HG02885 (cell line): ENCODE measurements around the gene ACAP2.
"Not testable (repeated sequence)": the region's sequence is repeated elsewhere in the genome, so short reads cannot be mapped to it uniquely, and the experiment has no call there.

Experiments
- ATAC-seq: cut with Tn5 transposase; IDR thresholded peaks from one replicate; pipeline ENCODE4 v1.9.1; 2021; ENCODE audit warnings: mild to moderate bottlenecking; ENCODE audit not compliant: unreplicated experiment, poor library complexity

The ACAP2 gene

GRCh38 chr3:195394700-195395099 lies 48.1 kb downstream of the ACAP2 start:
- ATAC-seq: no peak

GRCh38 chr3:195394024-195394423 lies 48.8 kb downstream of the ACAP2 start:
- ATAC-seq: peak; percentile 77

DNA sequence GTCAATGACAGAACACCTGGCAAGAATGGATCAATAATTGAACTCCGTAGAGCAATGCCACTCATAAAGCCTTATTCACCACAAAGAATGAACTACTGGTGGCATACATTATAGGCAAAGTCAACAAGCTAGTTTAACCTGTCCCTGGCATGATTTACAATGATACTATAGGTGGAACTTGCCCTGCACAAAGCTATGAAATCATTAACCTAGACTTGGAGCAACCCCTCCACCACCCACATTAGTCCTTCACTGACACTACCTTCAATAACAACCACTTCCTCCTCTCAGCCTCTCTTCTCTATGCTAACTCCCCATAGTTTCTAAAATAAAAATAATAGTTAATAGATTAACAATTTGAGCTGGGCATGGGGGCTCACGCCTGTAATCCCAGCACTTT lies 54.4 kb downstream of the ACAP2 start:
- no peak for ATAC-seq

DNA sequence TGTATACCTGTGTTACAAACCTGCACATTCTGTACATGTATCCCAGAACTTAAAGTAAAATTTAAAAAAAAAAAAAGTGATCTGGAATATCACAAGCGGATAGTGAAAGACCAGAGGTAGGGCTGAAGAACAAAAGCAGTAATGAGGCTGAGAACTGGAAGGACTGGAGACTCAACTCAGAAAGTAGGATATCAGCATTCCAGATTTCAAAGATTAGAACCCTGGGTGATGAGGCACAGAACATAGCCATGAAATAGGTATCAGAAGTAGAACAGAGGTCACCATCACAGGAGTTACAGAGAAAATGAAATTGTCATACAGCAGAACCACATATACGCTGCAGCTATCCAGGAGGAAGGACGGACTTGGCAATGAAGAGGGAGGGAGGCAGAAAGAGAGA lies 56.1 kb downstream of the ACAP2 start:
- no peak for ATAC-seq

GRCh38 chr3:195385526-195385925 lies 57.3 kb downstream of the ACAP2 start:
- no peak for ATAC-seq

- ATAC-seq: no peak
Measured at GRCh38 chr3:195384952-195385351, 57.9 kb downstream of the ACAP2 start.

DNA sequence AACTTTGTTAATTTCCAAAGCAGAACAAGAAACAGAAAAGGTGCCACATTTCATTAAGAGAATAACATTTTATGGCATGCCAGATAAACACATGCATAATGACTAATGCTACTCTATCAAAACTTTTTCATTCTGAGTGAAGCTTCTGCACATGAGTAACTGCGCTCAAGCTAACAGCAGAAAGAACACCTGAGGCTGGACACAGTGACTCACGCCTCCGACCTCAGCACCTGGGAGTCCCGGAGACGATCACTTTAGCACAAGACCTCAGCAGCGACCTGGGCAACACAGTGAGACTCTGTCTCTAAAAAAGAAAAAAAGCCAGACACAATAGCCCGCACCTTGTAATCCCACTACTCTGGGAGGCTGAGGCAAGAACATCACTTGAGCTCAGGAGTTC lies 70.6 kb downstream of the ACAP2 start:
- no peak for ATAC-seq

- ATAC-seq: no peak
Measured at GRCh38 chr3:195366200-195366925, 76.5 kb downstream of the ACAP2 start.

GRCh38 chr3:195365371-195365770 lies 77.4 kb downstream of the ACAP2 start:
- no peak for ATAC-seq

- ATAC-seq: not testable (repeated sequence)
Measured at GRCh38 chr3:195357797-195358196, 85.0 kb downstream of the ACAP2 start.

- ATAC-seq: no peak
Measured at GRCh38 chr3:195356151-195357086, 86.4 kb downstream of the ACAP2 start.

DNA sequence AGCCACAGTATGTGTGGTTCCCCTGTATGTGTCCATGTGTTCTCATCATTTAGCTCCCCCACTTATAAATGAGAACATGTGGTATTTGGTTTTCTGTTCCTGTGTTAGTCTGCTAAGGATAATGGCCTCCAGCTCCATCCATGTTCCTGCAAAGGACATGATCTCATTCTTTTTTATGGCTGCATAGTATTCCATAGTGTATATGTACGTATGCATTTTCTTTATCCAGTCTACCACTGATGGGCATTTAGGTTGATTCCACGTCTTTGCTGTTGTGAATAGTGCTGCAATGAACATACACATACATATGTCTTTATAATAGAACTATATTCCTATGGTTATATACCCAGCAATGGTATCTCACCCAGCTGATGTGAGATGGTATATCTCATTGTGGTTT lies 88.8 kb downstream of the ACAP2 start:
- ATAC-seq: not testable (repeated sequence)

DNA sequence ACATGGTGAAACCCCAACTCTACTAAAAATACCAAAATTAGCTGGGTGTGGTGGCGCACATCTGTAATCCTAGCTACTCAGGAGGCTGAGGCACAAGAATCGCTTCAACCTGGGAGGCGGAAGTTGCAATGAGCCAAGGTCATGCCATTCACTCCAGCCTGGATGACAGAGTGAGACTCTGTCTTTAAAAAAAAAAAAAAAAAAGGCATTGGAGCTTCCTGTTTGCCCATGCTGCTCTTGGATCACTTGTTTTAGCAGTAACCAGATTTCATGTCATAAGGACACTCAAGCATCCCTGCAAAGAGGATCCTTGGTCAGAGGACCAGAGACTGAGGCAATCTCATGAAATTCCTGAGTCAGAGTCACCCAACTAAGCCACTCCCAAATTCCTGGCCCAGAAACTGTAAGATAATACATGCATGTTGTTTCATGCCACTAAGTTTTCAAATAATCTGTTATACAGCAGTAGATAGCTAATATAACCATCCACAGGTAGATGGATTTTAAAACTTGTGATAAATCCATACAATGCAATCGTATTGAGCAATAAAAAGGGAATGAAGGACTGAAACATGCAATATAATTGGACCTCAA lies 89.8 kb downstream of the ACAP2 start:
- ATAC-seq: no peak

DNA sequence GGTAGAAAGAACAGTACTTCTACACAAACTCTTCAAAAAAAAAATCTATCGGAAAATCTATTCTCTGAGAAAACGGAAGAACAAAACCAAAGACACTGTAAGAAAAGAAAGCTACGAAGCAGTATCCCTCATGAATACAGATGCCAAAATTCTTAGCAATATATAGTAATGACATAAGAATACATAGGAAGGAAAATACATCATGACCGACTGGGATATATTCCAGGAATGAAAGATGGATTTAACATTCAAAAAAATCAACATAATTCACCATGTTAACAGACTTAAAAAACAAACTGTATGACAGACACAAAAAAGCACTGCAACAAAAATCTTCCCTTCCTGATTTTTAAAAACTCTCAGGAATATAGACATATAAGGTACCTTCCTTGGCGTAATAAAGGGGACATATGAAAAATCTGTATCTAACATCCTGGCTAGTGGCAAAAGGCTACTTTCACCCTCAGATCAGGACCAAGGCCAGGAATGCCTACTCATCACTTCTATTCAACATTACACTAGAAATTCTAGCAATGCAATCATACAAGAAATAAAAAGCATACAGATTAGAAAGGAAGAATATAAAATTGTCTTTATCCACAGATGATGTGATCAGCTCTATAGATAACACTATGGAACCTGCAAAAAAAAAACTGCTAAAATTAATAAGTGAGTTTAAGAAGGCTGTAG lies 94.2 kb downstream of the ACAP2 start:
- no peak for ATAC-seq

- no peak for ATAC-seq
Measured at GRCh38 chr3:195337747-195338146, 105.1 kb downstream of the ACAP2 start.

DNA sequence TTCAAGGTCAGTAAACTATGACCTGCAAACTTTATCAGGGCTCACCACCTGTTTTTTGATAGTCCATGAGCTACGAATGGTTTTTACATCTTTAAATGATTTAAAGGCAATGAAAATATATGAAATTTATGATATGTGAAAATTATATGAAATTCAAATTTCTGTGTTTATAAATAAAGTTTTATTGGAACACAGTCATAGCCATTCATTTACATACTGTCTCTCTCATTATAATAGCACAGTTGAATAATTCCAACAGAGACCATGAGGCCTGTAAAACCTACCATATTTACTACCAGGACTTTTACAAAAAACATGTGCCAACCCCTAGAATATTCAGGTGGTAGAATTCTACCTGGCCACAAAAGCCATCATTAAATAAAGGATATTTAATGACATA lies 107.9 kb downstream of the ACAP2 start:
- ATAC-seq: no peak

DNA sequence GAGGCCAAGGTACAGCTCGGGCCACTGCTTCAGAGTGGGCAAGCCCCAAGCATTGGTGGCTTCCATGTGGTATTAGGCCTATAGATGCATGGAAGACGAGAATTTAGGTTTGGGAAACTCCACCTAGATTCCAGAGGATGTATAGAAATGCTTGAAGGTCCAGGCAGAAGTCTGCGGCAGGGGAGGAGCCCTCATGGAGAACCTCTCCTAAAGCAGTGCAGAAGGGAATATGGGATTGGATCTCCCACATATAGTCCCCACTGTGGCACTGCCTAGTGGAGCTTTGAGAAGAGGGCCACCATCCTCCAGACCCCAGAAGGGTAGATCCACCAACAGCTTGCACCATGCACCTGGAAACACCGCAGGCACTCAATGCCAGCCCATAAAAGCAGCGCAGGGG lies 123.8 kb downstream of the ACAP2 start:
- no peak for ATAC-seq

- no peak for ATAC-seq
Measured at GRCh38 chr3:195312714-195313113, 130.1 kb downstream of the ACAP2 start.

- ATAC-seq: no peak
Measured at GRCh38 chr3:195307711-195308110, 135.1 kb downstream of the ACAP2 start.

DNA sequence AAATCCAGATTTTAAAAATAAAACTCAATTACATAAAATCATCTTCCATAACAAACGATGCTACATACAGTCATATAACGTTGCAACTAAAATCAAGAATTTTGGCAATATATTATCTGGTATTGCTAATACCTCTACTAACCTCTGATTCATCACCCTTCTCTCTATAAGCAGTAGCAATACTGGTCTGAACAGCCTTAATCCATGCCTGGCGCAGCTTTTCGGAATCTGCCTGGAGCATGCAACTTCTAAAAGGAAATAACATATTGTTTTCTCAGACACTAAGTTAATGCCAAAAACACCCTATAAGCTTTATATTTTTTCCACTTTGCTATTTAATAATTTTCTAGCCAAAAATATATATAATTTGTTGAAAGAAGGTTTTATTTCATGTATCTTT lies 136.5 kb downstream of the ACAP2 start:
- ATAC-seq: no peak

DNA sequence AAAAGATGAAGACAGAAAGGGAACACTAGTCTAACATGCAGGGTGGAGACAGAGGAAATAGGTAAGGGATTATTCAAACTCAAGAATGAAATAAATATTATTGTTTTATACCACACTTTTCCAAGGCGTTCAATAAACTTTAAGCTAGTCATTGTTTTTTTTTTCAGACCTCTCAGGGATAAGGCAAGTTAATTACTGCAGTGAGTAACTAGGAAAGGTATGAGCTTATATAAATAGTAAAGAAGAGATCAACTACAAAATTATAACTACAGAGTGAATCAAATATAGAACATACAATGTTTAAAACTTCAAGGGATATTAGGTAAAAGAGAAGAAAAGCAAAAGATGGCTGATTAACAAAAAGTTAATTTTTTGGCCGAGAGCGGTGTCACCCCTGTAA lies 140.4 kb downstream of the ACAP2 start:
- no peak for ATAC-seq
